ENCODE results near the gene LRRC8A.
A peak's percentile ranks its signal among the peaks of the same experiment; 100 is the strongest.
"Not testable (repeated sequence)": the region's sequence is repeated elsewhere in the genome, so short reads cannot be mapped to it uniquely, and the experiment has no call there.

LRRC8A gene

GRCh38 chr9:128940271-128940921 lies 58.5 kb downstream of the LRRC8A start:
- no peak for DNase-seq (ENCODE audit: low read depth)
- no peak for TF ChIP-seq CTCF (IDR thresholded peaks at IDR 0.05; ENCODE audit: low read length, missing control alignments)
- H3K4me3 ChIP-seq (replicated peaks; ENCODE audit: low read depth, low read length): no peak overlapping the region

GRCh38 chr9:128940946-128941755 lies 59.2 kb downstream of the LRRC8A start:
- TF ChIP-seq CTCF (IDR thresholded peaks at IDR 0.05; ENCODE audit: low read length, missing control alignments): no peak
- DNase-seq (ENCODE audit: low read depth): no peak
- H3K4me3 ChIP-seq (replicated peaks; ENCODE audit: low read depth, low read length): no peak overlapping the region

- no peak for TF ChIP-seq CTCF (IDR thresholded peaks at IDR 0.05; ENCODE audit: low read length, missing control alignments)
- no peak for DNase-seq (ENCODE audit: low read depth)
- H3K4me3 ChIP-seq (replicated peaks; ENCODE audit: low read depth, low read length): no peak overlapping the region
Measured at GRCh38 chr9:128943832-128944620, 62.1 kb downstream of the LRRC8A start.

- H3K4me3 ChIP-seq (replicated peaks; ENCODE audit: low read depth, low read length); DNase-seq (ENCODE audit: low read depth): not testable (repeated sequence)
Measured at GRCh38 chr9:128944966-128945365, 63.0 kb downstream of the LRRC8A start.

GRCh38 chr9:128945798-128946501 lies 64.0 kb downstream of the LRRC8A start:
- no peak for DNase-seq (ENCODE audit: low read depth)
- no peak for TF ChIP-seq CTCF (IDR thresholded peaks at IDR 0.05; ENCODE audit: low read length, missing control alignments)
- H3K4me3 ChIP-seq (replicated peaks; ENCODE audit: low read depth, low read length): no peak overlapping the region

- TF ChIP-seq CTCF (IDR thresholded peaks at IDR 0.05; ENCODE audit: low read length, missing control alignments): no peak
- DNase-seq (ENCODE audit: low read depth): peak; percentile 30
- peak overlapping the region; percentile 93 for H3K4me3 ChIP-seq (replicated peaks; ENCODE audit: low read depth, low read length)
Measured at GRCh38 chr9:128946571-128947276, 64.8 kb downstream of the LRRC8A start.

Measured in fibroblast of pulmonary artery (primary cell).